GOT3 (cell line): Measurements from ENCODE around the gene FAHD1.
"Not testable (repeated sequence)": the region's sequence is repeated elsewhere in the genome, so short reads cannot be mapped to it uniquely, and the experiment has no call there.

Experiments
- DNase-seq: peaks from one replicate; lab custom pipeline; 2025; ENCODE audit warnings: mixed read lengths; lab: John Stamatoyannopoulos, UW

Gene FAHD1

DNA sequence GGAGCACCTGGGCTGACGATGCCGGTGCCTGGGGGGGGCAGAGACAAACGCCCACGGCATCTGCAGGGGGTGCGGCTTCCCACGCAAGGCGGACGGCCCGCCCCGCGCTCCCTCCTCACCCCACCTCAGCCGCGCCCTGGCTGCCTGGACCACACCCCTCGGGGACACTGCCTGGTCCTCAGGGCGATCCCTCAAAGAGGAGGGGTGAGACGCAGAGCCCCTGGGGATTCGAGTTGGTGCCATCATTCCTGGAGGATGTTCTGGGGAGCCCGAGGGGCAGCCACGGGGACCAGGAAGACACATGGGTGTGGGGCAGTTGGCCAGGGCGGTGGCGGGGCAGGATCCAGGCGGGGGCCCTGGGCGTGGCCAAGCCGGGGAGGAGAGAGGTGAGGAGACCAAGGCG, 37.4 kb upstream of the FAHD1 start:
- DNase-seq, result no peak

DNA sequence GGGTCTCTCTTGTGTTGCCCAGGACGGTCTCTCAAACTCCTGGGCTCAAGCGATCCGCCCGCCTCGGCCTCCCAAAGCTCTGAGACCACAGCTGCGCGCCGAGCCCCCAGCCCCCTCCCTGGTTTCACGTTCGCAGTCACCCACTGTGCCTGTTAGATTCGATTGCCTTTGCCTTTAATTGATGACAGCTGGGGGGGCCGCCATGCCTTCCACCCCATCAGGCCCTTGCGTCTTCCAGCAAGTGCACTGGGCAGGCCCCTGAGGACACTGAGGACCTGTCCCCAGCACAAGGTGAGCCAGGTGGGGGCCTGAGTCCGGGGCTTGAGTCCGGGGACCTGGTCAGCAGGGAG, 36.8 kb upstream of the FAHD1 start:
- no peak for DNase-seq

DNA sequence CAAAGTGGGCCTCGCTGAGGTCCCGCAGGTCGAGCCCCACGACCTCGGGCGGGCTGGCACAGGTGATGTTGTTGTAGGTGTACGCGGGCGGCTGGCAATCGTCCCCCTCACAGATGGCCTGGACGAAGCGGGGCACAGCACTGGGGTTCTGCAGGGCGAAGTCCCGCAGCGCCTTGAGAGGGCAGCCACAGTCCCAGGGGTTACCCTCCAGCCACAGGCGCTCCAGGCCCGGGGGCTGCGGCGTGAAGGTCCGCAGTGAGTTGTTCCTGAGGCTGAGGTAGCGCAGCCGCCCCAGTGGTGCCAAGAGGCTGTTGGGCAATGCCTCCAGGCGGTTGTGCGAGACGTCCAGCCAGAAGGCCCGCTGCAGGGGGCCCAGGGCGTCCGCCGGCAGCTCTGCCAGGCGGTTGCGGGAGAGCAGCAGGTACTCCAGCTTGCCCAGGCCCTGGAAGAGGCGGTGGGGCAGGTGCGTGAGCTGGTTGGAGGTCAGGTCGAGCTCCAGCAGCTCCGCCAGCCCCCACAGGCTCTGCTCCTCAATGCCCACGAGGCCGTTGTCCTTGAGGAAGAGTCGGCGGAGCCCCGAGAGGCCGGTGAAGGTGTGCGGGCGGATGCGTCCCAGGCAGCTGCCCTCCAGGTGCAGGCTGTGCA, 36.3 kb upstream of the FAHD1 start:
- no peak for DNase-seq

DNA sequence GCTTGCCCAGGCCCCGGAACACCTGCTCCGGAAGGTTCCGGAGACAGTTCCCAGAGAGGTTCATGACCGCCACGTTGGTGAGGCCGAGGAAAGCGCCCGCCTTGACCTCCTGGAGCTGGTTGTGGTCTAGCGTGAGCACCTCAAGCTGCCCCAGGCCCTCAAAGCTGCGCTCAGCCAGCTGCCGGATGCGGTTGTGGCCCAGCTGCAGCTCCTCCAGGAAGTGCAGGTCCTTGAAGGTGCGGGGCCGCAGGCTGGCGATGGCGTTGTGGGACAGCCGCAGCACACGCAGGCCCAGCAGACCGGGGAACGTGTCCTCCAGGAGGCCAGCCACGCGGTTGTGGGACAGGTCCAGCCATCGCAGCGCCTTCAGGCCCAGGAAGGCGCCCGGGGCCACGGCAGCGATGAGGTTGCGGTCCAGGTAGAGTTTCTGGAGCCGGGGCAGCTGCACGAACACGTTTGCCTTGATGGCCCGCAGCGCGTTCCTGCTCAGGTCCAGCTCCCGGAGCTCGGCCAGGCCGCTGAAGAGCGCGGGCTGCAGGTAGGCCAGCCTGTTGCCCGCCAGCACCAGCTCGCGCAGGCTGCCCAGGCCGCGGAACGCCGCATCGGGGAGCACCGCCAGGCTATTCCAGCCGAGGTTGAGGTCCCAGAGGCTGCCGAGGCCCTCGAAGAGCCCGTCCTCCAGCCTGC, 35.6 kb upstream of the FAHD1 start:
- DNase-seq, result no peak

DNA sequence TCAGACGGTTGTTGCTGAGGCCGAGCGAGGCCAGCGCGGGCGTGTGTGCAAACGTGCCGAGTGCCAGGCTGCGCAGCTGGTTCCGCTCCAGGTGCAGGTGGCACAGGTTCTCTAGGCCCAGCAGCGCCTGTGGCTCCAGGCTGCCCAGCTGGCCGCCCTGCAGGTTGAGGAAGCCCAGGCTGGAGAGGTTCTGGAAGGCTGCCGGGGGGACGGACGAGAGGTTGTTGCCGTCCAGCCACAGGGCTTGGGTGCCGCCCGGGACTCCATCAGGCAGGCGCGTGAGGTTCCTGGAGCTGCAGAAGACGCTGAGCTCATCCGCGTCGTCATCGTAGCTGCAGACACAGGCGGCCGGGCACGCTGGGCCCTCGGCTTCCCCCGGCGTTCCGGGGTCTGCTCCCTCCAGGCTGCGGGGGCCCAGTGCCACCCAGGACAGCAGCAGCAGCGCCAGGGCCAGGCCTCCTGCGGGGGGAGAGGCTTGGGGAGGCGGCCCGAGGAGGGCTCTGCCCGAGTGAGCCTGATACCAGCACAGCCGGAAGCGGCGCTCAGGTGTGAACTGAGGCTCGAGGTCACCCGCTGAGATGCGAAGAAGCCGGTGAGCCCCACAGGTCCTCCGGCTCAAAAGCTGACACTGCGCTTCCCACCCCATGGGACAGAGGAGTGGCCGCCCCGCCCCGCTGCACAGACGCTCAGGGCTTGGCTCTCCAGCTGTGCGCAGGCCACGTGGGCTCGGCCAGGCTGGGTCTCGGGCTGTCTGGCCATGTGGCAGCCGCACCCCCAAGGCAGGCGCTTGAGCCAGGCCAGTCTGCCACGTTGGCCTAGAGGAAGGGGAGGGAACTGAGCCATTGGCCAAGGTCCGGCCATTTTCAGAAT, 34.8 kb upstream of the FAHD1 start:
- DNase-seq, result no peak

DNA sequence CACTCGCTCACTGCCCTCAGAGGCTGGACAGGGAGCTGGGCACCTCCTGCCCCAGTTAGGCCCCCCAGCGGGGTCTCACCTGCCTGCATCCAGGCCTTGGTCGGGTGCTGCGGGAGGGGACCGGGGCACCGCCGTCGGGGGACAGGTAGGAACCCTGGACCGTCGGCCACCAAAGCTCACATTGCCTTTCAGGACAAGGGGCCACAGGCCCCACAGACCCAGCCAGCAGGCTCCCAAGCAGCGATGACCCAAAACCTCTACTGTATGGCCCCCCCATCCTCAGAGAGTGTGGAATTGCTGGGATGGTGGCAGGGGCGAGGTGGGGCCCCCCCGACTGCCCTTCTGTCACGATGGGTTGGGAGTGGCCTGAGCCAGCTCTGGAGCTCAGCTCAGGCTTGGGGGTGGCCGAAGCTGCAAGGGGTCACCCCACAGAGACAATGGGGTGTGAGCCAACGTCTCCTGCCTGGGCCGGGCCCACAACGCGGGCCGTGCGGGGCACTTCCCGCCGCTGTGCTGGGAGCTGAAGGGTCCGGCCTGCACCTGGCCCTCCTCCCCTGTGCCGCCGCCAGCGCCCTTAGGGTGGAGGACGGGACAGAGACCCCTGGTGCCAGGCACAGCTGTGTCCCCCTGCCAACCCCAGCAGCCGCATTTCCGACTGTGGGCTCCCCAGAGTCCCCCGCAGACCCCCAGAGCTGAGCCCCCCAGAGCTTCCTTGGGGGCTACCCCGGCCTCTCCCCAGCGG, 34.0 kb upstream of the FAHD1 start:
- DNase-seq, result no peak

DNA sequence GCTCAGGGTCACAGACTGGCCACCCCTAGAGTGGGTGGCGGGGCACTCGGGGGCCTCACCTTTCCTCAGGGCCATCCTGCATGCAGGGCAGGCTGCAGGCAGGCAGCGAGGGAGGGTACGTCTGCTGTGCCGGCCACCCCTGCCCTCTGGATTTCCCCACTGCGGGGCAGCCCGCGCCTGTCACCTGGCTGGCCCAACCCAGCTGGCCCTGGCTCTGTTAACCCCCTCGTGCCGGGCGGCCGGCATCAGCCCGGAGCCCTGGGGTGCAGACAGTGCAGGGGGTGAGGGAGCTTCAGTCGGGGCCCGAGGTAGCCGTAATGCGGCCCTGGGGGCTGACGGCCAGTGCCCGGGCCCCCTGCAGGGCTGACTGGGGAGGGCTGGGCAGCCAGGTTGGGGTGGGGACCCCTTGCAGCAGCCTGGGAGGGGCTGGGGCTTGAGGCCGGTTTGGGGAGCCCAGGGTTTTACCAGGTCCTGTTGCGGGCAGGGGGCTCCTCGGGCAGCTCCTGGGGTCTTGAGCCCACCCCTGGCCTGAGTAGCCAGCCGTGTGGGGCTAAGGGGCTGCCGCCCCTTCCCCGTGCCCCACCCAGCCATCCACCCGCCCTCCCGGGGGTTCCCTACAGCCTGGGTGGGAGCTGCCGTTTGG, 33.3 kb upstream of the FAHD1 start, which contains the start of gene IGFALS:
Gene IGFALS, minus strand, starts transcription at position 128 of the 643 bp plus-strand sequence. Its CDS starts 53 bp downstream, at position 75.
- no peak for DNase-seq

DNA sequence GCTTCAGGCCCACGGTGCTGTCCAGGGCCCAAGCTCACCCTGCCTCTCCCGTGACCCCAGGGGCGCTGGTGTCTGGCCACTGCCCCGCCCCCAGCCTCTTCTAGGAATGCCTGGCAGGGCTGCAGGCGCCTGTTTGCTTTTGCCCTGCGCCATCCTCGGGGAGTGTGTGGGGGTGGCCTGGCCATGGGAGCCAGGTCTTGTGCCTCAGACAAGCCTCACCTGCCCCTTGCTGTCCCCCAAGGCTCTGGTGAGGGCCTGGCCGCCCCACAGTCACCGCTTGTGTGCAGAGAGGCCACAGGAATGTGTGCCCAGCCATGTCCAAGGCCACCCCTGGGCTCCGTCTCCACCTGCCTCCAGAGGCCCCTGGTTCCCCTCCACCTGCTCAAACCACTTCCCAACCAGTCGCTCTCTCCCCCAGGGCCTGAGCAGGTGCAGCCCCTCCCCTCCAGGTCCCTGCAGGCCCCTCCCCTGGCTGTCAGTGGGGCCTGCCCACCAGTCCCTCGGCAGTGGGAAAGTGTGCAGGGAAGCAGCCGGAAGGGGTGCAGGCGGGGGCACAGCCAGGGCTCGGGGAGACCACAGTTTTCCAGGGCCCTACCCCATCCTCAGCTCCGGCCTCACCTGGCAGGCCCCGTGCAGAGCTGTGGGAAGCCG, 32.7 kb upstream of the FAHD1 start:
- DNase-seq, result no peak

DNA sequence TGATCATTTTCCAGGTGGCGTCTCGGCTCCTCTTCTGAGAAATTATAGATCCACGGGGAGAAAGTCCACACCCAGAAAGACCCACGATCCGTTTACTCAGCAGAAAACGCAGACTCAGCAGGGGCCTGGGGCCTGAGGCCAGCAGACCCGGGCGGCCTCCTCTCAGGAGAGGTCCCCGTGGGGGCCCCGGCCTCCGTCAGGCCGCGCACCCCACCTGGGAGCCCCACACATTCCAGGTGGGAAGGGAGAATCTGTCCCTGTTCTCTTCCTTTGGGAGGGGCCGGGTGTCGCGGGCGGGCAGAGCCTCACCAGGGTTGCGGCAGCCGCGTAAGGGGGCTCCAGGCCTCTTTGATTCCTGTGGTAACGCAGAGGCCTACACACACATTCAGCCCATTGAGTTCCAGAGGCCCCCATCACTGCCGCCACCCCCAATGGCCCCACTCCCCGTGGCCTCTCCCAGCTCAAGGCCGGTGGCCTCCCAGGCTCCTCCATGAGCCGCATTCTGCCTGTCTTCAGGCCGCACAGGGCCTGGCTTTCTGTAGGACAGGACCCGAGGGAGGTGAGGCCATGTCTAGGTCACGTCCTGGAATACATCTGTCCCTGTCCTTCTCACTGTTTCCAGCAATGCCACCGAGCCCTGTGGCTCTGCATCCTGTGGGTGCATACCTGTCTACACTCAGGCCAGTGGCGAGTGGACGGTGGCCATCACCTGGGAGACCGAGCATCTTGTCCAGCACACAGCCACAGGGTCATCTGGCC, 31.9 kb upstream of the FAHD1 start:
- no peak for DNase-seq

DNA sequence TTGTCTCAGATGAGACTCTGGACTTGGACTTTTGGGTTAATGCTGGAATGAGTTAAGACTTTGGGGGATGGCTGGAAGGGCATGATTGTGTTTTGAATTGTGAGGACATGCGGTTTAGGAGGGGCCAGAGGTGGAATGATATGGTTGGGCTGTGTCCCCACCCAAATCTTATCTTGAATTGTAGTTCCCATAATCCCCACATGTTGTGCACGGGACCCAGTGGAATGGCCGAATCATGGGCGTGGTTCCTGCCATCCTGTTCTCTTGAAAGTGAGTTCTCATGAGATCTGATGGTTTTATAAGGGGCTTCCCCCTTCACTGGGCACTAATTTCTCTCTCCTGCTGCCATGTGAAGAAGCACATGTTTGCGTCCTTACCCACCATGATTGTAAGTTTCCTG, 27.7 kb upstream of the FAHD1 start:
- DNase-seq, result not testable (repeated sequence)

DNA sequence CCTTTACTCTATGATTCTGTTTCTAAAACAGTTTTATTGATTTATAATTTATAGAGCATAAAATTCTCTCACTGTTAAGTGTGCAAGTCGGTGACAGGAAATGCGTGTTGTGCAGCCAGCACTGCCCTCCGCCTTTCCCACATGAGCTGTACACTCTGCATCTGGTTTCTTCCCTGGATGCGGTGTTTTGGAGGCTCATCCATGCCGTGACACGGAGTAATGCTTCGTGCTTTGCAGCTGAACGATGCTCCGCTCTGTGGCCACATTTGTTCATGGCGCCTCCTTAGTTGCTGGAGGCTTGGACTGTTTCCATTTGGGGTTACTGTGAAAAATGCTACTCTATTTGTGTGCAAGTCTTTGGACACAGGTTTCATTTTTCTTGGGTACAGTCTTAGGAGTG, 26.3 kb upstream of the FAHD1 start:
- DNase-seq, result no peak

DNA sequence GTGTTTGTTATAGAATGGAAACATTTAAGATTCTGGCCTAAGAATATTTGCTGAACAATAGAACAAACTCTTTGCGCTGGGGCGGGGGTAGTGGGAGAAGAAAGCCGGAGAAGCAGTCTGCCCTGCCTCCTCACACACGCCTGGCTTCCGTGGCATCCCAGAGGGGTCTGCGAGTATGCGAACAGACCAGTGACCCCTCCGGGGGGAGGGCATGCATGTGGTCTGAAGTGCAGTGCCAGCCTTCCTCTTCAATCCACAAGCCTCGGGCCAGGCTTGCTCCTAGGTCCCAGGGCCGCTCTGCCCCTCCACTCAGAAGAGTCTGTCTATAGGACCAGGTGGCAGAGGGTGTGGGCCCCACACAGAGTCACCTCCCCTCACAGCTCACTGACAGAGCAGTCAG, 19.4 kb upstream of the FAHD1 start:
- no peak for DNase-seq

DNA sequence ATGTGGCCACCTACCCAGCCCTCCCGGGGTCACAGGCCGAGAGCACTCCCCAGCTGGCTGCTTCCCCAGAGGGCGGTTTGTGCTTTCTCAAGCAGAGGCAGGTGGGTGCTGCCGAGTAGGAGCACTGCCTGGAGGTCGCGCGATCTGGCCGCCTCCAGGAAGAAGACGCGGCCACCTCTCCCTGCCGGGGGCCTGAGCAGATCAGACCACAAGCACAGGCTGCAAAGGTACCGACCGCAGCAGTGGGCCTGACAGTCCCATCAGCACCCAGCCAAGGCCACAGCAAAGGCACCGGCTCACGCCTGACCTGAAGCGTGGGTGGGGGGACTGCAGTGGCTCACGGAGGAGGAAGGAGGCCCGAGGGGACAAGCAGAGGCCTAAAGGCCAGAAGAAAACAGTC, 18.3 kb upstream of the FAHD1 start:
- DNase-seq, result no peak

DNA sequence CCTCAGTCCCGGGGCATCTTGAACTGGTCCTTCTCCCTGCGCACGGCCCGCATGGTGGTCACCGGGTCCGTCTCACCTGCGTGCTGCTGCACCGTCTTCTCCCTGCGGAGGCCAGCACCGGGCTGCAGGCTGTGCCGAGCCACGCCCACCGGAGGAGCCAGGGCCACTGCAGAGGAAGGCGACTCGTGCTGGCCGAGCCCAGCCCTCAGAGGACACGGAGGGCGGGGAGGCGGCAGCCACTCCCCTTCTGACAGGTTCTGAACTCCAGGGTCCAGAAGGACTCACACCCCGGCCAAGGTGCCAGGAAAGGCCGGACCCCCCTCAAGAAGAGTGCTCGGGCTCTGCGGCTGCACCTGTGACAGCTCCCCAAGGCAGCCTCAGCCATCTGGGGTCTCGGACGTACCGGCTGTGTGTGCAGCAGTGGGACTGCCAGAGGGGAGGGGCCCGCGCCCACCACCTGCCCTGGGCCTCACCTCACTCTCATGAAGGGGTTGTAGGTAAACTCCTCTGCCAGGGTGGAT, 17.7 kb upstream of the FAHD1 start:
- no peak for DNase-seq

DNA sequence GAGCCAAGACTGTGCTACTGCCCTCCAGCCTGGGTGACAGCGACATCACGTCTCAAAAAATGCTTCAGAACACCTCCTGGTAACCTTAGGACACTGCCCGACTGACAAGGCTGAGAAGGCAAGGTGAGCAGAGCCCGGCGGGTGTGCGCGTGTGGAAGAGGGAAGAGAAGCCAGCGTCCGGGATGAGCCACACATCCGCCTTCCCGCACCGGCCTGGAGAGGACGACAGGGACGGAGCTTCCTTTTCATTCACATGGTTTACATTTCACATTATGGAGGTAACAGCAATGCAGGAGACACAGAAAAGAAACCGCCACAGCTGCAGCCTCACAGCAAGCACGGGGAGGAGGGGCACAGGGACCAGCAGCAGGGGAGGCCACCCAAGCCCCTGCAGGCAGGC, 16.9 kb upstream of the FAHD1 start:
- no peak for DNase-seq

DNA sequence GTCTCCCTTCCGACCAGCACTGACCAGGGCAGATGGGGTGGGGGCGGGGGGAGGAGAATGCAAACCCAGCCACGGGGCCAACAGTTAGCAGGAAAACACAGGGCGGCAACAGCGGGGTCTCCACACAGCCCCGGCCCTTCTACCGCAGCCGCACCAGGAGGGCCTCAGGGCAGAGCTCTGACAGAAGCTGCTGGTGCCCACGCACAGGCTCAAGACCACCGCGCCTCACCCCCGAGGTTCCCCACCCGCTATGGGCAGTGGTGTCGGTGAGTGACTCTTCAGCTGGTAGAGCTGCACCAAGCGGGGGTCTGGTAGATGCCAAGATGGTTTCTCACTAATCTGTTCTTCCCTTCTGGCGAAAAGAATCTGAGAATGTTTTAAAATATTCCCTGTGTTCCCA, 16.5 kb upstream of the FAHD1 start:
- DNase-seq, result no peak

DNA sequence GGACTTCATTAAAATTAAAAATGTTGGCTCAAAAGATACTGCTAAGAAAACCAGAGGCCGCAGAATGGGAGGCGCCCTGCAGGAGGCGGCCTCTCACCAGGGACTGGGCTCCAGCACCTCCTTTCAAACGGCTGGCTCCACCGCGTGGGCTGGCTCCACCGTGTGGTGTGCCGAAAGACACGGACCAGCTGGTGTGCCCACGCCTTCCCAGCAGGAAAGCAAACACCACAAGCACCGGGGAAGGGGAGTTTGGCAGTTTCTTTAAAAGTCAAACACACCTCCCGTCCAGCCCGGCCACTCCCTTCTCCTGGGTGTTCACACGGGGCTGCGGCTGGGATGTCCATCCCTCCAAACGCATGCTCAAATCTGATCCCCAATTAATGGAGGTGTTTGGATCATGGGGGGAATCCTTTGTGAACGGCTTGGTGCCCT, 14.3 kb upstream of the FAHD1 start:
- DNase-seq, result peak; percentile 30

DNA sequence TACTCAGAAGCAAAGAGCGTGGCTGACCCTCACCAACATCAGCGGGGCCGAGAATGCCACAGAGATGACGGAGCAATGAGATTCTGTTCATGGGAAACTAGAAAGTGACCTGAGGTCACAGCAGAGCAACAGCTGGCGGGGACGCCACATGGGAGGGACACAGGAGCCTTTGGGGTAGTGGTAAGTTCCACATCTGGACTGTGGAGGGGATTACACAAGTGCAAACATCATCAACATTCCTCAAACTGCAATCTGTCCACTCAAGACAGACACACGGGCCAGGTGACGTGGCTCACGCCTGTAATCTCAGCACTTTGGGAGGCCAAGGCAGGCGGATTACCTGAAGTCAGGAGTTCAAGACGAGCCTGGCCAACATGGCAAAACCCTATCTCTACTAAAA, 11.5 kb upstream of the FAHD1 start:
- no peak for DNase-seq

DNA sequence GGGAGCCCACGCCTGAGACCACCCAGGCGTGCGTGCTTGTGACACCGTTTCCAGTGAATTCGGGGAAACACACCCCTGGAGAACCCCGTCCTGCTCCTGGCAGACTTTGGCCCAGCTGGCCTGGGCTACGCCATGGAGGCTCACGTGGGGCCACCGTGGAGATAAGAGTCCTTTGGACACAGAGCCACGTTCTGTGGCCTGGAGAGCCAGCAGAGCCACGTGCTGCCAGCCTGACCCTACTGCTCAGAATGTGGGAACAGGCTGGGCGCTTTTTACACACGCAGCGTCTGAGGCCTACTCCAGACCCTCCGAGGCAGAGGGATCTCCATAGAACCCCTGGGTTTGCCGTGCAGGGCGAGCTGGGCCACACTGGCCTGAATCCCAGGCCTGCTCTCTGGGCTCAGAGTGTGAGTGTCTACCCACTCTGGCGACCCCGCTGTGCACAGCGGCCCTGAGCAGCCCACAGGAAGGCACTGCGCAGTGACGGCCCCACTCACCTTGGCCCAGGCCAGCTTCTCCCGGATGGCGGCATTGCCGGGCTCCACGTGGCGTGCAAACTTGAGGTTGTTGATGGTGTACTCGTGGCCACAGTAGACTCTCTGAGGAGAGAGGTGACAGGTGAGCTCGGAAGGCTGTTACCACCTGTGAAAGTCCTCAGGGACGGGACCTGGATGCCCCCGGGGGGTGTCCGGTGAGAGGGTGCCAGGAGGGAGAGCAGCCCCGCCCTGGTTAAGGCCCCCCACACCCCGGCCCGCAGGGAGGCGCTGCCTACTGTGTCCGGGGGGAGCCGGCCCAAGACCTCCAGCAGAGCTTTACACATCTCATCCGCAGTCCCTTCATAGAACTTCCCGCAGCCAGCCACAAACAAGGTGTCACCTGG, 10.4 kb upstream of the FAHD1 start:
- no peak for DNase-seq
